Mucosa of gallbladder (tissue), 1 donor: ENCODE data around the gene SPATS1. TPM values are rescaled to one million over a fixed set of nuclear protein-coding genes. Genes with fewer than 3 reads are reported as not detected.
"Not testable (repeated sequence)": the region's sequence is repeated elsewhere in the genome, so short reads cannot be mapped to it uniquely, and the experiment has no call there.

Source experiments
- DNase-seq: peaks from one replicate; pipeline ENCODE4 v3.0.0-alpha.2; 2020; ENCODE audit warnings: low spot score
- total RNA-seq: library from RNA; stranded (reverse); gene quantifications from one replicate; pipeline ENCODE4 v1.2.1, GENCODE V29; 2021
- donor health status: DM: no; HTN: no; CAD: no.

The SPATS1 gene
- total RNA-seq, 1 donor from 2014 or later, result not detected

DNA sequence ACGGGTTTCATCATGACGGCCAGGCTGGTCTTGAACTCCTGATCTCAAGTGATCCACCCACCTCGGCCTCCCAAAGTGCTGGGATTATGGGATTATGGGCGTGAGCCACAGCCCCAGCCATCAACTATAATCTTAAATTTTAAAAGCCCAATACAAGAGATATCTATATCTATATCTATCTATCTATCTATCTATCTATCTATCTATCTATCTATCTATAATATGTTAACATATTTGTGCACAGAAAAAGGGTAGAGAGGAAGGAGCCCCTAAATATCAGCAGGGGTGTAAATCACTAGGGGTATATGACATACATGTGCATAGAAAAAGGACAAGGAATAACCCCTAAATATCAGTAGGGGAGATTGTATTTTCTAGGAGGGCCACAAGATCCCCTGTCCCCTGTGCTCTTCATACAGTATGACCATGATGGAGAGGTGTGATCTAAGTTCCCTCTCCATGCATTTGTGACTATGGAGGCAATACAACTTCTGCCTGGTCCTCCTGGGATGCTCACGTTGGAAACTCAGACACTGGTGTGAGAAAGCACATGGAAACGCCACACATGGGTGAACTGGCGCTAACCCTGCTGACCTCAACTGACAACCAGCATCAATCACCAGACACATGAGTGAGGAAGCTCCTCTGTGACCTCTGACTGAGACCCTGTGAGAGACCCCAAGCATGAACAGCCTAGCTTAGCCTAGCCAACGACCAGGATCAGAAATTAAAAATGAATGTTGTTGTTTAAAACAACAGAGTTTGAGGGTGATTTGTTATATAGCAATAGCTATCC lies 1.2 kb upstream of the SPATS1 start:
- no peak for DNase-seq

DNA sequence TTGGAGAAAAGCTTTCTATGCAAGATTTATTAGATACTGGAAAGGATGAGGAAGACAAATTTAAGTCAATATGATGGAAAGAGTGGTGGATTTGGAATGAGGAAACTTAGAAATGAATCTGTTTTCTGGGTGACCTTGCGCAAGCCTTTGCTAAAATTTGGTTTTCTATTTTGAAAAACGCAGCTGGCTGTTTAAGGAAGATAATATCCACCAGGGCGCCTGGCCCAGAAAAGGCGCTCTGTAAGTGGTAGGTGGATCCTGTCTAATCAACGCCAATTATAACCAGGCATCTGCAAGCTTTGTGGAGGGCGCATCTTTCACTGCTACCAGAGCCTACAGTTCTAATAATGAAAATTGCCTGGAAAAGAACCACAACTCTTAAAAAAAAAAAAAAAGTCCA lies 398 bp upstream of the SPATS1 start:
- DNase-seq, result no peak

DNA sequence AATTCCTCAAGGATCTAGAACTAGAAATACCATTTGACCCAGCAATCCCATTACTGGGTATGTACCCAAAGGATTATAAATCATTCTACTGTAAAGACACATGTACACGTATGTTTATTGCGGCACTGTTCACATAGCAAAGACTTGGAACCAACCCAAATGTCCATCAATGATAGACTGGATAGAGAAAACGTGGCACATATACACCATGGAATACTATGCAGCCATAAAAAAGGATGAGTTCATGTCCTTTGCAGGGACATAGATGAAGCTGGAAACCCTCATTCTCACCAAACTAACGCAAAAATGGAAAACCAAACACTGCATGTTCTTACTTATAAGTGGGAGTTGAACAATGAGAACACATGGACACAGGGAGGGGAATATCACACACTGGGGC lies 4.4 kb downstream of the SPATS1 start:
- not testable (repeated sequence) for DNase-seq

DNA sequence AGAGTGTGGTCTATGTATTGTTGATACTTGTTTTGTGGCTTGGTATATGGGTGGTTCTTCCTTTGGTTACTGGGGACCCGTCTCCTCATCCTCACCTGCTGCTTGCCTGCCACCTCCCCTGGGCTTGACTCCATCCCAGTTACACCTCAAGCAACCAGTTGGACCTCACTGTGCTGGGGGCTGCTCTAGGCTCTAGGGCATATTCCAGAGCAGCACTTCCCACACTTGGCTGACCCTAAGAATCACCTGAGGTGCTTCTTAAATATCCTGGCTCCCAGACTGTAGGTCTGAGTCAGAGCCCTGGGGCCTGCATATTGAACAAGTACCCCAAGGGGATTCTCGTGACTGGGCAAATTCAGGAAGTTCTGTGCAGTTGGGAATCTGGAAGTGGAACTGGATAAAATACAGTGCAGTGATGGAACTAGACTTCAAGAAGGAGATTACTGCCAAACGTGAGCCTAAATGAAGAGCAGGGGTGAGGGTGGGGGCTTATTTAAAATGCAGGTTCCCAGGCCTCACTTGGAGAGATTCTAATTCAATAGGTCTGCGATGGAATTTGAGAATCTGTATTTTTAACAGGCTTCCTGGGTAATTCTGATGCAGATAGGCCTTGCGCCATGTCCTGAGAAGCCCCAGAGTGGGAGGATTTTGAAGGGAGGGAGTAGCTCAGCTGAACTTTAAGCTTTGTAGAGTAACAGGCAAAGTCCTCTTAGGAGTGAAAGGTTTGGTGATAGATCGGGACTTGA lies 7.6 kb downstream of the SPATS1 start:
- DNase-seq, result no peak

DNA sequence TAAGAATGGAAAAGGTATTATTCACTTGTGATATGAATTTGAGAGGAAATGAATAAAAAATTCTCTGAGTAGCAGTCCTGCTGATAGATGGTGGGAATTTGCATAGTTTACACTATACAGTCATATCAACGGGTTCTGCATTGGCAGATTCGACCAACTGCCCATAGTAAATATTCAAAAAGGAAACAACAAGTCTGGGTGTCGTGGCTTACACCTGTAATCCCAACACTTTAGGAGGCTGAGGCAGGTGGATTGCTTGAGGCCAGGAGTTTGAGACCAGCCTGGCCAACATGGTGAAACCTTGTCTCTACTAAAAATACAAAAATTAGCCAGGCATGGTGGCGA lies 8.2 kb downstream of the SPATS1 start:
- not testable (repeated sequence) for DNase-seq

DNA sequence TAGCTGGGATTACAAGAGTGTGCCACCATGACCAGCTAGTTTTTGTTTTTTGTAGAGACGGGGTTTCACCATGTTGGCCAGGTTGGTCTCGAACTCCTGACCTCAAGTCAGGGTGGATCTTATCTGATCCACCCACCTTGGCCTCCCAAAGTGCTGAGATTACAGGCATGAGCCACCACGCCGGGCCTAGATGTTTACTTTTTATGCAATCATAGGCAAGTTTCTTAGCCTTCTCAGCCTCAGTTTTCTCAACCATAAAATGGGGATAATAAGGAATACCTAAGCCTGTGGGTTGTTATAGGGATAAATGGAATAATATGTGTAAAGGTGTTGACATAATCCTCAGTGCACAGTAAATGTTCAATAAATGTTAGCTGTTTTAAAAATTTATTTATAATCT lies 9.8 kb downstream of the SPATS1 start:
- DNase-seq, result no peak

DNA sequence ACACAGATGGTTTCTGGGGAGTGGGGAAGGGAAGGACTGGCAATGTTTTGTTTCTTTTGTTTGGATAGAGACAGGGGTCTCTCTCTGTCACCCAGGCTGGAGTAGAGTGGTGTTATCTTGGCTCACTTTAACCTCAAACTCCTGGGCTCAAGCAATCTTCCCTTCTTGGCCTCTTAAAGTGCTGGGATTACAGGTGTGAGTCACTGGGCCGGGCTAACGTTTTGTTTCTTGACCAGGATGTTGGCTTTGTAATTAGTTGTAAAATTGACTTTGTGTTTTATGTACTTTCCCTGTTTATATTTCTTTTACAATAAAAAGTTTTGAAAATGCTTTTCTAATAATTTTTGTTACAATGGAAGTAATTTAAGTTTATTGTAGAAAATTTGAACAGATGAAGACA lies 10.9 kb downstream of the SPATS1 start:
- no peak for DNase-seq

DNA sequence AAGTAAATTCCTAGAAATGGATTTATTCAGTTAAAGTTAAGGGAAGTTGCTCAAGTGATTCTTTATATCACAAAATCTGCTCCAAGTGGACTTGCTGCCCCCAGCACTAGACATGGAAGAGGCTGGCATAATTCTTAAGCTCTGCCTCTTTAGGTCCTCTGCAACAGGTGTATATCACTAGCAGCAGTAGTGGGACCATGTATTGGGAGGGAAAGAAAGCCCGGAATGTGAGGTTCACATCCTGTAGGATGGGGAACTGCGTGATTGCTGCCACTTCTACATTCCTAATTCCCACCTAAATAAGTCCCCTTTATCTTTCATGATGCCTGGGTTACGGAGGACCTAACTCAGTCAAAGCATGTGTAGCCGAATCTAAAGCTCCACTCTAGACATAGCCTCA lies 13.2 kb downstream of the SPATS1 start:
- DNase-seq, result no peak

DNA sequence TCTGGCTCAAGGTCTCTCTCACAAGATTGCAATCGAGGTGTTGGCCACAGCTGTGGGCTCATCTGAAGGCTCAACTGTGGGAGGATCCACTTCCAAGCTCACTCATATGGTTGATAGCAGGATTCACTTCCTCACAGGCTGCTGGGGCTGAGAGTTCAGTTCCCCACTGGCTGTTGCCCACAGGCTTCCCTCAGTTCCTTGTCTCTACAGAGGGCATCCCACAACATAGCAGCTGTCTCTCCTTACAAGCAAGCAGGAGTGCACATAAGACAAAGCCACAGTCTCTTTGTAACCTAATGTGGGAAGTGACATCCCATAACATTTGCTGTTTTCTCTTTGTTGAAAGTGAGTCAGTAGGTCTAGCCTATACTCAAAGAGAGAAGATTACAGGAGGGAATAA lies 14.0 kb downstream of the SPATS1 start:
- no peak for DNase-seq

DNA sequence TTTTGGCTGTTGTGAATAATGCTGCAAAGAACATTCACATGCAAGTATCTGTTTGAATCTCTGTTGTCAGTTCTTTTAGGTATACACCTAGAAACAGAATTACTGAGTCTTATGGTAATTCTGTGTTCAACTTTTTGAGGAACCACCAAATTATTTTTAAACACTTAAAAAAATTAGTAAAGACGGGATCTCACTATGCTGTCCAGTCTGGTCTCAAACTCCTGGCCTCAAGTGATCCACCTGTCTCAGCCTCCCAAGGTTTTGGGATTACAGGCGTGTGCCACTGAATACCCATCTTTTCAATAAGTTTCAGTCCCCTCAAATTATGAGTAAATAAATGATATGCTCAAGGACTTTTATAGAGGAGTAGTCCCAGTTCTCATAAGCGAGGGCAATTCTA lies 17.5 kb downstream of the SPATS1 start:
- DNase-seq, result no peak

DNA sequence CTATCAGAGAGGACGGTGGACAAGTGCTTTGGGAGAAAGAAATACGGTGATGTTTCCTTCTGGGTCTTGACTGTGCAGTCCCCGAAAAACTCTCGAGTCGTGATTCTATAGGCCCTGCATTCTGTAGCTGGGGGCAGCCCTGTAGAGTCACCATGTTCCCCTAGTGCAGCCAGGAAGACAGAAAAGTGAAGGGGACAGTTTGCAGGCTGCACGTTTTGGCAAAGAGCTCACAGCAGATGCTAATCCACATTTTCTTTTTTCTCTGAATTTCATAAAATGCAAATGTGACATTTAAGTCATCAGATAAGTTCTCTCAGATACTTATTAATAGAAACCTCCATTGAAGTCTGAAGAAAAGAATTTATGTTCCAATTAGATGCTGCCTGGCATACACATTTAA lies 19.5 kb downstream of the SPATS1 start:
- DNase-seq, result no peak

DNA sequence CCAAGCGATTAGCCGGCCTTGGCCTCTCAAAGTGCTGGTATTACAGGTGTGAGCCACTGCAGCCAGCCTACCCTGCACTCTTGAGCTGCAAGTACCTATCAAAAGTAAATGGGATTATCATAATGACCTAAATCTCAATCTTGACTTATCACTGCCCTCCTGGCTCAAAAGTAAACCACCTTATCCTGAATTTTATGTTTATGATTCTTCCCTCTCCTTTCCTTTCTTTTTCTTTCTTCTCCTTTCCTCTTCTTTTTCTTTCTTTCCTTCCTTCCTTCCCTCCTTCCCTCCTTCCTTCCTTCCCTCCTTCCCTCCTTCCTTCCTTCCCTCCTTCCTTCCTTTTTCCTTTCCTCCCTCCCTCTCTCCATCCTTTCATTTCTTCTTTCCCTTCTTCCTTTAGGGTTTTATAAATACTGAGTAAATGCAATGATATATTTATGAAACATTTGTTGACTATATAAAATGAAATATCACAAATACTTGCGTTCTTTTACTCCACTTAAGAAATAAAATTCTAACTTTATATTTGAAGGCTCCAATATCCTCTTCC lies 21.0 kb downstream of the SPATS1 start:
- no peak for DNase-seq

DNA sequence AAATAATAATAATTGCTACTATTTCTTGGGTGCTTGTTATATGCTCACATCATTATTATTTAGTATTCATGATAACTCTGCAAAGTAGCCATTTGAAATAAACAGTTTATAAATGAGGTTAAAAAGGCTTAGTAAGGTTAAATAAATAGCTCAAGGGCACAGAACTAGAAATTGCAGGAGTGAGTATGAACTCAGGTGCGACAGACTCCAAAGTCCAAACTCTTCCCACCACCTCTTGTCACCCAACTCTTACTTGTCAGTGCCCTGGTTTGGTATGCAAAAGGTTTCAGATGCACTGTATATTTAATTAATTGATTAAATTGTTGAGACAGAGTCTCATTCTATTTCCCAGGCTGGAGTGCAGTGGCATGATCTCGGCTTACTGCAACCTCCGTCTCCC lies 24.3 kb downstream of the SPATS1 start:
- DNase-seq, result no peak

DNA sequence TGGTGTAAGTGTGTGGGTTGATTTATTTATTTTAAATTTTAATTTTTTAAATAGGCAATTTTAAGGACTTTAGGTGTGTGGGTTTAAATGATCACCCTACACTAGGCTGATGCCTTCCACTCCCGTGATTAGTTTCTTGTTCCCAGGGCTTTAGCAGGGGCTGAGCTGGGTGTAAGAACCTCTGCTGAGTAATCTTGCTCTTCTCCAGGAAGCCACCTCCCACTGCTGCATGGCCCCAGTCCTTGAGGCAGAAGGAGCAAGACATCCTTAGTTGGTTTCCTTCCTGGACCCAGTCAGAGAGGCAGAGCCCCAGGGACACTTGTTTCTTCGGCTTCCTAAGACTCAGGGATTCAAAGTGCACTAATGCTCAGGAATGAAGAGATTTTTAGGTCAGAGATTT lies 25.2 kb downstream of the SPATS1 start:
- no peak for DNase-seq

DNA sequence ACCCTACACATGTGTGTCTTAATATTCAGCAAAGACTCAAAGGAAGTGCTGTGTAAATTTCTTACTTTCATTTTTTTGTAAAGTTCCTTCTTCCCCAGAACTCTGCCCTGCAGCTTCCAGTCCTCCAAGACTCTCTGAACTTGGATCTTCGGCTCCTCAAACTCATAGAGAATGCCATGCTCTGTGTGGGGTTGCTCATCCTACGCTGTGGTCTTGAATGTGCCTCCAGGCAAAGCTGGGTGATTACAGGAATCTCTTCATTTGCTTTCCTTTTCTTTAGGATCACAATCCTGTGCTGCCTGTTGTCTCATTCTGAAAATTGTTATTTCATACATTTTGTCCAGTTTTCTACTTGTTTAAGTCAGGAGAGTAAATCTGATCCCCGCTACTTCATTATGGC lies 30.6 kb downstream of the SPATS1 start:
- no peak for DNase-seq

DNA sequence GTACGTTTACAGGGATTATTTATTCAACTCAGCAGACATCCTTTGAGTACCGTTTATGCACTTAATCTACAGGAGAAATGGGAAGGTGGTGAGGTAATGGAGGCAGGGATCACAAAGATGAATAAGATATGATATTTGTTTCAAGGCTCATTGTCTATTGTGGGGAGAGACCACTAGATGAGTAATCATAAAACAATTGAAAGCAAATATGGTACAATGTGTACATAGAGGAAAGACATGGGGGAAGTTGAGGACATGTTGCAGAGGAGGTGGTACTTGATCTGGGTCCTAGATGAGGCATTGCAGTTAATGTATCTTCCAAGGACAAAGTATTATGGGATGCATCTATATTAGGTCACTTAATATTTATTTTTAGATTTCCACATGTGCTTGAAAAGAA lies 31.3 kb downstream of the SPATS1 start:
- no peak for DNase-seq

DNA sequence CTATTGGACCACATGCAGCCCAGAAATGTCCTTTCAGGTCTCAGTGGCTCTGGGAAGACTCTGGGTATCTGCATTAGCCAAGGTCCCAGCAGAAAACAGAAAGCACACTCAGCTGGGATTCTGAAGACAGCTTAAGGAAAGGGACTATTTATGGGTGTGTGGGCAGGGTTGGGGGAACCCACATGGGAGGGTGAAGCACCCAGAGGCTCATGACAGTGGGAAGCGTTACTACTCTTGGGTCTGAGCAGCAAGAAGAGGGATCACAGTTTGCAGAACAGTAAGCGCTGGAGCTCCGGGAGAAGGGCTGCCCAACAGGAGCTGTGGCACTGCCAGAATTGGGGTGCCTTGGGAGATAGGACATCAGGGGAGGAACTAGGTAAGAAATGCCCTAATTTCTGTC lies 32.6 kb downstream of the SPATS1 start:
- DNase-seq, result no peak

DNA sequence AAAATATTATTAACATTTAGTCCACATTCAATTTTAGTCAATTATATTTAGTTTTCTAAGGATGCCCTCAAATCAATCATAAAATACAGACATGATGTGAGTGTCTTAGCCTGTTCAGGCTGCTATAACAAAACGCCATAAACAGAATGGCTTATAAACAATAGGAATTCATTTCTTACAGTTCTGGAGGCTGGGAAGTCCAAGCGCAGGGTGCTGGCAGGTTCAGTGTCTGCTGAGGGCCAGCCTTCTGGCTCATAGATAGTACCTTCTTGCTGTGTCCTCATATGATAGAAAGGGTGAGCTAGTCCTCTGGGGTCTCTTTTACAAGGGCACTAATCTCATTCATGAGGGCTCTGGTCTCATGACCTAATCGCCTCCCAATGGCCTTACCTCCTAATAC lies 35.0 kb downstream of the SPATS1 start:
- DNase-seq, result no peak

DNA sequence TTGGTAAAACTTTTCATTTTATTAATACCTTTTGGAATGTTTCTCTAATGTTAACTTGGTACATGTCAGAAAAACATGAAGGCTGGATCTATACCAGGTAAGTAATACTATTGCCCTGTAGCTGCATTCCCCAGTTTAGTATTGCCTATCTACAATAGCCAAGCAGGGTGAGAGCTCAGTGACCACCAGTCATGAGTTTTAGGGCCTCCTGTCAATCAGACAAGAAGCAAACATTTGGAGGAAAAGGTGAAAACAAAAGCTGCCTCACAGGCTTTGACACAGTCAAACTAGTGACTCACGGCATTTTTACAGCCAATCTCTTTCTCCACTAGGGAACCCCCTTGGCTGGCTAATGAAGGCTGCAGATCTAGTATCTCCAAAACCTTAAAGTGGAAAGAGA lies 35.5 kb downstream of the SPATS1 start:
- DNase-seq, result no peak

DNA sequence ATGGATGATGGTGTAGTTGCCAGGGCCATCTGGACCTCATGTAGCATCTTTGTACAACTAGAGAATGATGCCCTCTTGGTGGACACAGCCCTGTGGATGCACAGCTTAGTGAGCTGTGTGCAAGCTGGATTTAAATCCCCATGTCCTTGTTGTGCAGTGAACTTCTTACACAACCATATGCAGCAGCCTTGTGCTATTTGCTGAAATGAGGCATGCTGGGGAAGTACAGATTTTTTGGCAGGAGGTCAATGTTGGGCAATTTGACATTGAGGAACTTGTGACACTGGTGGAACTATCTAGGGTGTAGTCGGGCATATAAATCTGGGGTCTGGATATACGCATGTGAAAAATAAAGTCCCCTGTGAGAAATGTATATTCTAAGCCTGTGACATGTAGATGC lies 39.3 kb downstream of the SPATS1 start:
- DNase-seq, result peak; percentile 35

DNA sequence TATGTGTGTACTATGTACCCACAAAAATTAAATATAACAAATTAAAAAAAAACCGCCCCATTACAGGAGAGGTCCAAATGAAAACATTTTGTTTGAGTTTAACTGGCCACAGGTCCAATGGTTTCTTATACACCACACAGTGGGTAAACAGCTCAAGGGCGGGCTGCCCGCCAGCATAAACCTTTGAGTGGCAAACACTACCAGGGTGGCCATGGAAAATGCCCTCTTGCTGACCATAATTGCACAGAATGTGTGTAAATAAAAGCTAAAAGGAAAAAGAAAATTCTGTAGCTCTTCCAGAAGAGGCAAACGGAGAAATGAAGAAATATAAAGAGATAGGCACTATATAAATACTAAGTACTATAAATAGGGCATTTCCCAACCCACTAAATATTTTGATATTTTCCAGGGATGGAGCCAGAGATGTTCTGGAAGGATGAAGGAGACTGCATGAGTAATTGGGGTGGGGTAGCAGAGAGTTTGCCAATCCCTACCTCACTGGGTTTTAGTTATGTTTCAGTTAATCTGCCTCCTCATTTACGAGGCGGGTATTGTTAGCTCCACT lies 44.0 kb downstream of the SPATS1 start:
- DNase-seq, result no peak

DNA sequence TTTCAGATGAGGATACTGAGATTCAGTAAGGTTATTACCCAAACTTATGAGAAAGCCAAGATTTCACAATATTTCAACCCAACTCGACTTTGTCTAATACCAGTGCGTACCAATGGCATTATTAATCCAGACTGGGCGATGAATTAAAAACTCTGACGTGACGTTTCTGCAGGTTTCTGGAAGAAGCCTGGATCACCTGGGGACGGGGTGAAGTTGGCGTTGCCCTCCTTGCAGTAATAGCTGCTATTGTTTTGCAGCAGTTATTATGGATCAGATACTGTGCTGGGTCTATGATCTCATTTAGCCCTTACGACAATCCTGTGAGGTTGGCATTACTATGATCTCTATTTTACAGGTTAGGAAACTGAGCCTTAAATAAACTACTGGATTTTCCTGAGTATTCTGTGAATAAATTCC lies 44.5 kb downstream of the SPATS1 start:
- no peak for DNase-seq
